K562 (cell line): ENCODE data around the gene KCNC4. TPM values are rescaled to one million over a fixed set of nuclear protein-coding genes. Genes with fewer than 3 reads are reported as not detected.

Experiments used
- ATAC-seq: fragments of 200-7000 bp; cut with Tn5 transposase; 3 replicates; pipeline ENCODE4 v1.9.1; 2020; ENCODE audit warnings: moderate library complexity
- BruUV-seq: library from RNA; stranded (reverse); fragments of 400-500 nt; replicated peaks from 2 replicates; lab custom pipeline; 2021; lab: Mats Ljungman, UMichigan
- CTCF ChIA-PET: fragments of 300-600 bp; formaldehyde crosslinking; extraction: SDS; loops from one replicate; lab custom pipeline; 2021; ENCODE audit warnings: low intra/inter-chr PET ratio; lab: Yijun Ruan, JAX
- POLR2A ChIA-PET: fragments of 300-600, 350-650 bp; sonication (Branson Sonifier 250); formaldehyde crosslinking; extraction: SDS; loops from one replicate; lab custom pipeline; 2021; ENCODE audit warnings: antibody characterized with exemption, inconsistent platforms; lab: Yijun Ruan, JAX
- DNase-seq, 4 experiments: peaks; one replicate each; pipeline versions ENCODE4 v3.0.0 to v3.0.0-alpha.2; 2011 to 2018; ENCODE audit warnings: low spot score in 3 of 4, mixed read lengths in 3 of 4; ENCODE audit errors: extremely low read depth in 1 of 4
- FAIRE-seq: peaks from 2 replicates; lab custom pipeline; 2011; peaks lifted over from hg19 to GRCh38; lab: Jason Lieb, UNC
- H2AFZ ChIP-seq: 2 replicates; pipeline ENCODE4 v1.6.0; 2011; ENCODE audit warnings: low read depth, low read length, control low read depth, inconsistent platforms
- H3K27ac ChIP-seq: fragments of 200-600 bp; 3 replicates; pipeline ENCODE4 v1.8.0; 2011; ENCODE audit warnings: low read depth, mild to moderate bottlenecking, control low read depth, inconsistent platforms, low read length, moderate library complexity, mixed read lengths; ENCODE audit errors: extremely low read depth
- H3K27me3 ChIP-seq, 2 experiments: fragments of 300-600 bp in 1 of 2; 2 replicates in 1 of 2; 3 replicates in 1 of 2; pipeline versions ENCODE4 v1.6.0 to v1.8.0; 2011; ENCODE audit warnings: inconsistent platforms in 2 of 2, low read length in 2 of 2, mild to moderate bottlenecking in 1 of 2, mixed read lengths in 1 of 2, moderate library complexity in 1 of 2; ENCODE audit not compliant: control insufficient read depth in 2 of 2, insufficient read depth in 2 of 2
- H3K36me3 ChIP-seq: fragments of 300-600 bp; 3 replicates; pipeline ENCODE4 v1.8.0; 2011; ENCODE audit warnings: mild to moderate bottlenecking, low read length, inconsistent platforms; ENCODE audit not compliant: control insufficient read depth, insufficient read depth
- H3K4me1 ChIP-seq, 2 experiments: fragments of 200-600 bp in 1 of 2; replicated peaks in 1 of 2; 2 replicates in 1 of 2; 3 replicates in 1 of 2; pipeline versions ENCODE4 v1.5.1 to v1.8.0; 2011; ENCODE audit warnings: inconsistent platforms in 2 of 2, low read length in 2 of 2, mild to moderate bottlenecking in 1 of 2, mixed read lengths in 1 of 2, moderate library complexity in 1 of 2; ENCODE audit not compliant: control insufficient read depth in 2 of 2, insufficient read depth in 2 of 2
- H3K4me2 ChIP-seq: 2 replicates; pipeline ENCODE4 v1.6.1; 2011; ENCODE audit warnings: low read length, control low read depth, inconsistent platforms, mixed read lengths; ENCODE audit not compliant: insufficient read depth
- H3K4me3 ChIP-seq: fragments of 200-600 bp; sonication (generic), shearing (Covaris generic); 2 replicates; pipeline ENCODE4 v1.5.1; 2016; ENCODE audit warnings: control low read depth, inconsistent platforms
- H3K79me2 ChIP-seq: fragments of 200-600 bp; 3 replicates; pipeline ENCODE4 v1.8.0; 2011; ENCODE audit warnings: low read length, inconsistent platforms; ENCODE audit not compliant: control insufficient read depth, insufficient read depth
- H3K9ac ChIP-seq, 2 experiments: 2 replicates each; pipeline versions ENCODE4 v1.6.0 to v1.6.1; 2011; ENCODE audit warnings: low read depth in 2 of 2, low read length in 2 of 2, control low read depth in 1 of 2, inconsistent platforms in 1 of 2, mild to moderate bottlenecking in 1 of 2, mixed read lengths in 1 of 2; ENCODE audit not compliant: insufficient read depth in 1 of 2
- H3K9me1 ChIP-seq: one replicate; pipeline ENCODE4 v1.6.0; 2011; ENCODE audit warnings: inconsistent platforms, mild to moderate bottlenecking, low read length, moderate library complexity; ENCODE audit not compliant: control insufficient read depth, insufficient read depth
- H3K9me3 ChIP-seq: replicated peaks from 2 replicates; pipeline ENCODE4 v1.5.1; 2011; ENCODE audit warnings: low read depth, low read length, inconsistent platforms; ENCODE audit not compliant: control insufficient read depth, insufficient read depth
- H4K20me1 ChIP-seq: replicated peaks from 2 replicates; pipeline ENCODE4 v1.6.1; 2011; ENCODE audit warnings: low read length, inconsistent platforms, mixed read lengths; ENCODE audit not compliant: control insufficient read depth, insufficient read depth
- ELF1 ChIP-seq: fragments of 200-800 bp; sonication (Bioruptor generic); IDR thresholded peaks from 2 replicates; pipeline ENCODE4 v1.6.1; 2016; ENCODE audit warnings: missing genetic modification characterization, missing compliant biosample characterization
- JUND ChIP-seq, 2 experiments: IDR thresholded peaks; 2 replicates in 1 of 2; 3 replicates in 1 of 2; pipeline ENCODE4 v1.6.1; 2011; ENCODE audit warnings: borderline replicate concordance in 2 of 2, low read depth in 2 of 2, low read length in 2 of 2, improper control_type of control experiment in 1 of 2, missing biosample characterization in 1 of 2, missing genetic modification characterization in 1 of 2, missing genetic modification reagents in 1 of 2
- MNT ChIP-seq, 2 experiments: fragments of 450-650 bp; conservative IDR thresholded peaks; 2 replicates each; pipeline ENCODE4 v1.6.1; 2017; ENCODE audit warnings: mild to moderate bottlenecking in 2 of 2, moderate library complexity in 2 of 2
- RFX1 ChIP-seq: fragments of 450-650 bp; IDR thresholded peaks from 2 replicates; pipeline ENCODE4 v1.6.1; 2016; ENCODE audit warnings: mild to moderate bottlenecking, moderate library complexity
- TFE3 ChIP-seq: fragments of 450-650 bp; formaldehyde crosslinking; IDR thresholded peaks from 2 replicates; pipeline ENCODE4 v1.4.0; 2020; ENCODE audit warnings: mild to moderate bottlenecking, mixed read lengths
- WGBS: fragments of 100-300 bp; shearing (Covaris generic); methylation state at CpG from one replicate; pipeline ENCODE4 v1.1.6; 2016; ENCODE audit warnings: low coverage, mixed read lengths; ENCODE audit not compliant: insufficient coverage; ENCODE audit errors: missing lambda C conversion rate; 5-methylcytosine and 5-hydroxymethylcytosine counted together
- in situ Hi-C: fragments of 300-500 bp; cut with MboI; formaldehyde crosslinking; loops from 4 replicates; pipeline ENCODE4 v1.15.0; 2018; ENCODE audit warnings: inconsistent platforms, mixed read lengths
- intact Hi-C: fragments of 100-400 bp; cut with micrococcal nuclease; formaldehyde crosslinking; loops from 2 replicates; pipeline ENCODE4 v1.14.2; 2022
- polyA plus RNA-seq, 8 experiments: library from polyadenylated mRNA; depleted of rRNA in 4 of 8; stranded (reverse) in 5 of 8; unstranded in 3 of 8; fragments of >200 nt; fragmentation: Nextera tagmentation in 2 of 8; fragmentation: Illumina TruSeq in 1 of 8; extraction: Ambion mirVana in 2 of 8; extraction: Trizol in 1 of 8; gene quantifications; 2 replicates each; pipeline versions ENCODE4 v1.2.1 to v1.2.3, GENCODE V29; 2011 to 2014; ENCODE audit warnings: inconsistent platforms in 1 of 8, missing spikeins in 1 of 8
- total RNA-seq, 7 experiments: library from RNA; depleted of rRNA in 6 of 7; stranded (reverse); fragments of >200 nt in 6 of 7; fragmentation: Illumina TruSeq in 2 of 7; extraction: Trizol in 2 of 7; gene quantifications; 2 replicates each; pipeline versions ENCODE4 v1.2.1 to v1.2.3, GENCODE V29; 2011 to 2021; ENCODE audit warnings: low replicate concordance in 1 of 7

KCNC4 gene
- total and polyA plus RNA-seq, 9 of the 15 experiments (the other 6 are each of a cell fraction or from before 2014, with no cell fraction given), result 0.07 to 1.8 (median 0.73) TPM

- no peak for TF ChIP-seq MNT (conservative IDR thresholded peaks at IDR 0.05)
- TF ChIP-seq JUND (IDR thresholded peaks at IDR 0.05; ENCODE audit: borderline replicate concordance, low read depth, low read length), result no peak
- no peak for TF ChIP-seq JUND (tag; IDR thresholded peaks at IDR 0.05; ENCODE audit: borderline replicate concordance, low read depth, low read length)
- no peak for TF ChIP-seq TFE3 (CRISPR knock-in tag)
These were observed 44.7 kb downstream of the KCNC4 start (continued) for GRCh38 chr1:110254604-110255391.

- no peaks in the 10 kb centered on the region for H3K4me1 ChIP-seq
- ChIA-PET POLR2A (interaction anchor here (0.7 to 1.9 kb wide), 4 partner anchors 9 to 17 kb away, joined by 3 to 4 read pairs (median 4); no protein-coding TSS in a partner anchor), CTCF (no interaction called here)
- intact Hi-C loops, result no loop called here
- no peaks in the 10 kb centered on the region for H3K9me3 ChIP-seq
- H3K9me1 ChIP-seq, result no peaks in the 10 kb centered on the region
- H3K79me2 ChIP-seq, result no peaks in the 10 kb centered on the region
- in situ Hi-C loops, result no loop called here
- H2AFZ ChIP-seq, result no peak overlapping the region
- ATAC-seq, result no peak
- H3K27ac ChIP-seq, result no peak overlapping the region
- no peak for DNase-seq
- no peak overlapping the region for H3K4me3 ChIP-seq
- H3K4me2 ChIP-seq, result no peak overlapping the region
- no peak overlapping the region for H3K9ac ChIP-seq
- FAIRE-seq, result no peak
- TF ChIP-seq ELF1 (tag) (no peak), RFX1 (peak; percentile 70)
- H3K27me3 ChIP-seq, result peaks cover 44 to 57% of the 10 kb centered on the region in 2 experiments
- no TSS peak for BruUV-seq
- WGBS, result 2% methylated on average over 4 of the region's 4 CpGs
- no peaks in the 10 kb centered on the region for H3K36me3 ChIP-seq
- H4K20me1 ChIP-seq, result no peaks in the 10 kb centered on the region
These were observed 45.3 kb downstream of the KCNC4 start for GRCh38 chr1:110255392-110255787.
